Measurements from ENCODE around the gene SPTBN1. TPM values are rescaled to one million over a fixed set of nuclear protein-coding genes. Genes with fewer than 3 reads are reported as not detected.
A peak's percentile ranks its signal among the peaks of the same experiment; 100 is the strongest.

Gene SPTBN1
- total and polyA plus RNA-seq, 2 of the 13 experiments (the other 11 are each of a cell fraction or from before 2014, with no cell fraction given): 123 to 299 TPM

DNA sequence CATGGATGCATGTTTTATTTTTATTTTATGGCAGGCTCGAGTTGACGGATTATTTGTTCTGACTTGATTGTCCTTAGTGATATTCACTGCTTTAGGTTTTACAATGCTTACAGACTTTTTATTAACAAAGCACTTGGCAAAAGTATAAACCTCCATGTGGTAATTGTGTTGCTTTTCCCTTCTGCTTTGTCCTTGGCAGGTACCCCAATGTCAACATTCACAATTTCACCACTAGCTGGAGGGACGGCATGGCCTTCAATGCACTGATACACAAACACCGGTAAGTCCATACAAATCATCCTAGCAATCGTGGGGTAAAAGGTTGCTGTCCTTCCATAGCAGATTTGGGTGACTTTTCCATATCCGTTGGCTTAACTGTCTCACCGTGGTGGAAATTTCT, 161.3 kb downstream of the SPTBN1 start (continued):
- TF ChIP-seq FOXJ3 (CRISPR knock-in tag; IDR thresholded peaks at IDR 0.05; ENCODE audit: borderline replicate concordance) (no peak; the same call in 1 of the 2 replicates), SMARCC2 (IDR thresholded peaks at IDR 0.05) (no peak), ZNF546 (CRISPR knock-in tag; conservative IDR thresholded peaks at IDR 0.05) (no peak), MXI1 (IDR thresholded peaks at IDR 0.05; ENCODE audit: borderline replicate concordance, low read depth, low read length) (no peak), PHF8 (CRISPR knock-in tag; IDR thresholded peaks at IDR 0.05) (no peak), ZNF180 (CRISPR knock-in tag; IDR thresholded peaks at IDR 0.05; ENCODE audit: borderline replicate concordance, low read depth) (no peak), TCF12 (IDR thresholded peaks at IDR 0.05) (no peak), TCF12 (CRISPR knock-in tag; IDR thresholded peaks at IDR 0.05) (no peak), HOXD1 (CRISPR knock-in tag; IDR thresholded peaks at IDR 0.05) (no peak), STAG1 (CRISPR knock-in tag; IDR thresholded peaks at IDR 0.05) (peak; percentile 15; the same call in 1 of the 2 replicates), ZNF335 (CRISPR knock-in tag; IDR thresholded peaks at IDR 0.05) (no peak), ZNF75D (CRISPR knock-in tag; IDR thresholded peaks at IDR 0.05; ENCODE audit: borderline replicate concordance) (no peak), MED1 (CRISPR knock-in tag; IDR thresholded peaks at IDR 0.05) (peak; percentile 91), MTA1 (CRISPR knock-in tag; IDR thresholded peaks at IDR 0.05; ENCODE audit: borderline replicate concordance) (no peak), SETDB1 (CRISPR knock-in tag; IDR thresholded peaks at IDR 0.05; ENCODE audit: borderline replicate concordance) (no peak), CREM (IDR thresholded peaks at IDR 0.05) (no peak), CREM (CRISPR knock-in tag; IDR thresholded peaks at IDR 0.05) (no peak), FOXO4 (CRISPR knock-in tag; conservative IDR thresholded peaks at IDR 0.05) (no peak), NFE2L2 (IDR thresholded peaks at IDR 0.05; ENCODE audit: low read length) (no peak), ATF7 (IDR thresholded peaks at IDR 0.05) (no peak), ATF7 (CRISPR knock-in tag; IDR thresholded peaks at IDR 0.05) (no peak), KLF13 (CRISPR knock-in tag; IDR thresholded peaks at IDR 0.05) (no peak), CREBL2 (CRISPR knock-in tag; IDR thresholded peaks at IDR 0.05; ENCODE audit: borderline replicate concordance) (no peak), ATF5 (CRISPR knock-in tag; IDR thresholded peaks at IDR 0.05; ENCODE audit: low read depth) (no peak), NR3C1 (CRISPR knock-in tag; IDR thresholded peaks at IDR 0.05) (no peak)
- TF ChIP-seq, protein P1, sequence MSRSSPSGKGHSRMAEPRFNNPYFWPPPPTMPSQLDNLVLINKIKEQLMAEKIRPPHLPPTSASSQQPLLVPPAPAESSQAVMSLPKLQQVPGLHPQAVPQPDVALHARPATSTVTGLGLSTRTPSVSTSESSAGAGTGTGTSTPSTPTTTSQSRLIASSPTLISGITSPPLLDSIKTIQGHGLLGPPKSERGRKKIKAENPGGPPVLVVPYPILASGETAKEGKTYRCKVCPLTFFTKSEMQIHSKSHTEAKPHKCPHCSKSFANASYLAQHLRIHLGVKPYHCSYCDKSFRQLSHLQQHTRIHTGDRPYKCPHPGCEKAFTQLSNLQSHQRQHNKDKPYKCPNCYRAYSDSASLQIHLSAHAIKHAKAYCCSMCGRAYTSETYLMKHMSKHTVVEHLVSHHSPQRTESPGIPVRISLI (CRISPR knock-in tag; IDR thresholded peaks at IDR 0.05; ENCODE audit: borderline replicate concordance): no peak
- TF ChIP-seq, protein P2, sequence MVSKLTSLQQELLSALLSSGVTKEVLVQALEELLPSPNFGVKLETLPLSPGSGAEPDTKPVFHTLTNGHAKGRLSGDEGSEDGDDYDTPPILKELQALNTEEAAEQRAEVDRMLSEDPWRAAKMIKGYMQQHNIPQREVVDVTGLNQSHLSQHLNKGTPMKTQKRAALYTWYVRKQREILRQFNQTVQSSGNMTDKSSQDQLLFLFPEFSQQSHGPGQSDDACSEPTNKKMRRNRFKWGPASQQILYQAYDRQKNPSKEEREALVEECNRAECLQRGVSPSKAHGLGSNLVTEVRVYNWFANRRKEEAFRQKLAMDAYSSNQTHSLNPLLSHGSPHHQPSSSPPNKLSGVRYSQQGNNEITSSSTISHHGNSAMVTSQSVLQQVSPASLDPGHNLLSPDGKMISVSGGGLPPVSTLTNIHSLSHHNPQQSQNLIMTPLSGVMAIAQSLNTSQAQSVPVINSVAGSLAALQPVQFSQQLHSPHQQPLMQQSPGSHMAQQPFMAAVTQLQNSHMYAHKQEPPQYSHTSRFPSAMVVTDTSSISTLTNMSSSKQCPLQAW (CRISPR knock-in tag; IDR thresholded peaks at IDR 0.05): 0 out of 2 replicates have a peak, but pooled peaks have one; percentile 25
